ENCODE data around the gene MED7.

- TF ChIP-seq TAF1 (IDR thresholded peaks at IDR 0.05; ENCODE audit: borderline replicate concordance, insufficient read depth, low read length) (no peak), SIN3A (IDR thresholded peaks at IDR 0.05; ENCODE audit: borderline replicate concordance, insufficient read depth, low read length) (no peak)
Observed at GRCh38 chr5:157116483-157116954, 26.1 kb downstream of the MED7 start.
